Medulla oblongata (tissue), 1 donor: ENCODE measurements around the gene SYNE1.
"Not testable (repeated sequence)": the region's sequence is repeated elsewhere in the genome, so short reads cannot be mapped to it uniquely, and the experiment has no call there.

ENCODE experiments used
- DNase-seq: peaks from one replicate; pipeline ENCODE4 v3.0.0-alpha.2; 2015; ENCODE audit errors: extremely low spot score

The SYNE1 gene

DNA sequence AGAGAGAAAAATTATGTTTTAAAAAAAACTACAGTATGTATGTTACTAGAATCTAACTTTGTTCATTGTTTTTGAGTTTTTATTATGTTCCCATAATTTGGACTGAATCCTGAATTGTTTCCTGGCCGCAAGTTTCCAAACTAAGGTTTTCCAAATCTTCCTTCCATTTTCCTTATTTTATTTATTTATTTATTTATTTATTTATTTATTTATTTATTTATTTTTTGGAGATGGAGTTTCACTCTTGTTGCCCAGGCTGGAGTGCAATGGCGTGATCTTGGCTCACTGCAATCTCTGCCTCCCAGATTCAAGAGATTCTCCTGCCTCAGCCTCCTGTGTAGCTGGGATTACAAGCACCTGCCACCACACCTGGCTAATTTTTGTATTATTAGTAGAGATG, 215.7 kb downstream of the SYNE1 start:
- not testable (repeated sequence) for DNase-seq

DNA sequence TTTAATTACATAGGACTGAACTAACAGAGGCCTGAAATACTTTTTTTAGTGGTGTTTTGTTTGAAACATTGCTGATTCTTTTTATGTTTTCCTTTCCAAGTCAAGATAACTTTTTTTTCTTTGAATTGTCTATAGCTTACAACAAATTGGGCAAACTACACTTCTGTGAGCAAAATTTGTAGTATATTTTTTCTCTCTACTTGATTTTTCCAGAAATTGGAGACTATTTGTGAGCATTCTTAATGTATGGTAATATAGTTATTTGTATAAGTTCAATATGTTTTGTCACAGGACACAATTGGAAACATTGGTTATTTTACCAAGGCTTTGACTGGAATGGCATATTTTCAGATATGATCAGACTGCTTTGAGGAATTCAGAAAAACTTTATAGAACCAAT, 216.5 kb downstream of the SYNE1 start:
- DNase-seq, result no peak

DNA sequence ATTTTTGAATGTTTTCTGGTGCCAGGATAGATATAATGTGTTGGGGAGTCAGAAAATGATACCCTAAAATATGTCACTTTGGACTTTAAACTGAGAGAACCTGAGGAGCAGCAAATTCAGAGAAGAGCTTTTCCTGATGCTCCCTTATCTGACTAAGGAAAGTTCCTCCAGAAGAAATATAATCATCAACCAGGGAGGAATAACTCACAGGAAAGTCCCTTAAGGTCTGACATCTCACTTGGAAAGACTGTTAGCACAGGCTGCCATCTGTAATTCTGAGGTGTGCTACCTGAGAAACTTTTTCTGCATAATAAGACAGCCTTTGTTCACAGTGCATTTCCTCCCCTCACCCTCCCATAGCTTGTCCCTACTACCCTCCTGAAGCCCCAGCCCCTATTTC, 218.6 kb downstream of the SYNE1 start:
- no peak for DNase-seq

DNA sequence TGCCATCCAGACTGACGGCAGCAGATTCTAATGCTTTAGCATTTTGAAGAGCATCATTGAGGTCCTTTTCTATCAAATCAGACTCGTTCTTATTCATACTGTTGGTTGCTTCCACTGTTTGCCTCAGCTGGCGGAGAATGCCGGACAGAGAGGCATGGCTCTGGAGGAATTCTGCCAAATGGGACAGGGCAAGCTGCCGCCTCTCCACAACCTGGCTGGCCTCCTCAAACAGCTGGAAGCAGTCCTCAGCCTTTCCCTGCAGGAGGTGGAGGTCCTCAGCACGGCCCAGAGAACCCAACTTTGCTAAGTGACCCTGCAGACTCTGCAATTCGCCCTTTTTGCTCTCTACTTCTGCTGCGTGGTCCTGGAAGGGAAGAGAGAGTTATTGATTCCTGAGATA, 220.5 kb downstream of the SYNE1 start:
- peak; percentile 5 for DNase-seq

GRCh38 chr6:152404936-152405595, 232.1 kb downstream of the SYNE1 start:
- no peak for DNase-seq

- DNase-seq, result no peak
Observed at GRCh38 chr6:152404086-152404857, 232.9 kb downstream of the SYNE1 start.

GRCh38 chr6:152402791-152403190, 234.4 kb downstream of the SYNE1 start:
- no peak for DNase-seq

DNA sequence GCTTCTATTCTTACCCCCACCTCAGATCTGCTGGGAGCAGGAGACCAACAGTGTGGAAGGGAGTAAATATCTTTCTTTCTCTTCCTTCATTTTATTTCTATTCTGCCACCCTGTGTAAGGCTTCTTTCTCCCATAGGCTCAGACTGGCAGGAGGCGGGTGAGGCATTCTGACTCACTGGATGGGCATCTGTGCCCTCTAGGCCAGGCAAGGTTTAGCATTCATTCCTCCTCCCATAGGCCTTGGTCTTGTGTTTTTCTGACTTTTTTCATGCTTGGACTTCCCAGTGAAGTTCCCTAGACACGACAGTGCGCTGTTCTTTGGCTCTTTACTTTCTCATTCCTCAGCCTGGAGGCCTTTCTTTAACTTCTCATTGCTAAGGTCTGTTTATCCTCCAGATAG, 235.2 kb downstream of the SYNE1 start:
- DNase-seq, result no peak

- DNase-seq, result no peak
Observed at GRCh38 chr6:152399399-152399798, 237.8 kb downstream of the SYNE1 start.

- no peak for DNase-seq
Observed at GRCh38 chr6:152398993-152399392, 238.2 kb downstream of the SYNE1 start.

DNA sequence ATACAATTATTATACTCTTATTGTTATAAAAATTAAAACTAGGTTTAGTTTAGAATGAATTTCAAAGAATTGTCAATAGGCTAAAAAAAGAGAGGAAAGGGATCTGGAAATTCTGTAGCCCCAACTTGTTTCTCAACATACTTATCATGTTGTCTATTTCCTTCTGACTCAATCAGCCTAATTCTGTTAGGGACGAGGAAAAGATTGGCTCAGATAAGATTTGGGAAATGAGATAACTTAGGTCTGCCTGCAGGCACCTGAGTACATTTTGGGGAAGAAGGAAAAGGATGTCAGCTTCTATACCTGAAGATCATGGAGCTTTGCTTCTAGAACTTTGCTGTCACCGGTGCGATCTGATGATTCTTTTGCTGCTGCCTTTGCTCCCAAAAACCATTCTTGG, 238.8 kb downstream of the SYNE1 start:
- no peak for DNase-seq

GRCh38 chr6:152394303-152394702, 242.9 kb downstream of the SYNE1 start:
- no peak for DNase-seq

GRCh38 chr6:152391179-152391880, 245.8 kb downstream of the SYNE1 start:
- no peak for DNase-seq

DNA sequence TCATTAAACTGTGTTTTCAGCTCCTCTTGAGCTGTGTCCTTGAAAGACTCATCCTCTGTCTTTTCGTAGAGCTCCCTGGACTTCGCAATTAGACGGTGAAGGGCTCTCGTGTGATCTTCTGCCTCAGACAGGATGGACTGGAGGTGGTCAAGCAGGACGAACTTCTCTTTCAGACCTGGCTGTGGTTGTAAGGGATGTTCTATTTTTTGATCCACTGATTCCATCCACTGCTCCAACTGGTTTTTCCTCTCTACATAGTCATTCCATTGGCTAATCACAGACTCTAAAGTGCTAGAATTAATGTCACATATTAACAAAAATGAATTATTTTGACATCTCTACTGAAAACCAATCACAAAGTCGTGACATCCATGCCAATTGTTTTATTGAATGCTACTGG, 250.1 kb downstream of the SYNE1 start:
- DNase-seq, result no peak

GRCh38 chr6:152386131-152386530, 251.0 kb downstream of the SYNE1 start:
- no peak for DNase-seq

DNA sequence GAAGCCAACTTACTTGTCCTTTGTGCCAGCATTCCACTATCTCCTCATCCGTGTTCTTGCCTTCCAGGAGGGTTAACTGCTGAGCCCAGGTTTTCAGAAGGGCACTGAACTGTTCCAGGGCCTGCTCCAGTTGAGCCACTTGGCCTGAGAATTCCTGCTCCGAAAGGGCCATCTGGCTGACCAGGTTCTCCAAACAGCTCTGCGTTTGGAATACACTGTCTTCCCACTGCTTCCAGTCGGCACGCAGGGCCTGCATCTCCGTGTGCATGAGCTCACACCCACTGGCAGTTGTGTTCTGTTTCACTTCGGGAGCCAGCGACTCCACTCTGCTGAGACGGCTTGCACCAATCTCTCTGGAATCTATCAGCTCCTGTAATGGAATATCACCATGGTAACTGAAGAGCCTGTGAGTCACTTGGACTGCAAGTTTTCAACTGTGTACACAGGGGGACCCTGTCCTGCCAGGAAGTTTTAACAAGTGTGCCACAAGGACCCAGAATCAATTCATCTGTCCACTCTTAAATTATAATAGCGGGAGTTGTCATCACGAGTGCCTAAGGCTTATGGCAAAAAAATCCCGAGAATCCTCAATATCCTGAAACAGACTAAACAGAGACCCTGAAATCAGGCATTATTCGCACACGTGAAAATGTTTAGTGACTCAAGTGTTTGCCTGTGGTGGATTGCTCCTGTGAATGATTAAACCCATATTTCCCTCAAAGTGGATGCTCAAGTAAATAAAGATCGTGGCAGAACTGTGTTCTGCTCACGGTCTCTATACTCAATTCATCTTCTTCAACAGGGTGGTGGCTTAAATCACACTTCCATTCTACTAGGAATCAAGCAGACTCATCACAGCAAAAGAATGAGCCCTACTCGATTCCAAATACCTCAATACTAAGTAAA, 255.9 kb downstream of the SYNE1 start:
- peak; percentile 78 for DNase-seq

GRCh38 chr6:152380351-152380767, 256.8 kb downstream of the SYNE1 start:
- DNase-seq, result peak; percentile 69

- peak; percentile 55 for DNase-seq
Observed at GRCh38 chr6:152379423-152379822, 257.7 kb downstream of the SYNE1 start.

DNA sequence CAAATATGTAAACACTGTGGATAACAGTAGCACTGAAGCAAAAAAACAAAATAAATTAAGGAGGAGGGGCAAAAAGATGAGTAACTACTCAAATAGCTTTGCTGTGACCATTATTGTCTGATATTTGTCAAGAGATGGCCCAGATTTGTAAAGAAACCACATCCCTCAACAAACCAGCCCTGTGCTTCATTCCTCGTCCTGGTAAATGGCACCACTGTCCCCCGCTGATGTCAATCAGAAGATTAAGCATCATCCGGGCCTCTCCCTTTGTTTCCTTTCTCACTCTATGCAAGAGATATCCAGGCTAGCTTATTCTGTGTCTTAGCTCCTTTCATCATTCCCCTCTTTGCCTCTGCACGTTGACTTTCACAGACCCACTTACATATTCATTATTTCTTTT, 259.0 kb downstream of the SYNE1 start:
- DNase-seq, result peak; percentile 74

DNA sequence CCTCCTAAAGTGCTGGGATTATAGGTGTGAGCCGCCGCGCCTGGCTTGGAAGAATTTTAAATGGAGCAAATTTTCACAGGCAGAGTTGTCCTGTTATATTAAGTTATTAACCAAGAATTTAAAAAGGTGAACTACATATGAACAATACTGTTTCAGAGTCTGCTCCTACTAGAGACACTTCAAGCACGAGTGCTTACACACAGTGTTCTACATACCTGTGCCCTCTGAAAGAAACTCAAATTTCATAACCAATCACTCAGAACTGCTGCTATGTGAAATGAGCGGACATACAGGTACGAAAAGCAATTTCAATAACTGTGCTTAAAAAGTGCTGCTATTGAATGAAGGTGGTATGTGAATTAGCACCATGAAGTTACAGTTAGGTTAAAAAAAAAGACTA, 262.0 kb downstream of the SYNE1 start:
- no peak for DNase-seq

- no peak for DNase-seq
Observed at GRCh38 chr6:152372945-152373344, 264.2 kb downstream of the SYNE1 start.

DNA sequence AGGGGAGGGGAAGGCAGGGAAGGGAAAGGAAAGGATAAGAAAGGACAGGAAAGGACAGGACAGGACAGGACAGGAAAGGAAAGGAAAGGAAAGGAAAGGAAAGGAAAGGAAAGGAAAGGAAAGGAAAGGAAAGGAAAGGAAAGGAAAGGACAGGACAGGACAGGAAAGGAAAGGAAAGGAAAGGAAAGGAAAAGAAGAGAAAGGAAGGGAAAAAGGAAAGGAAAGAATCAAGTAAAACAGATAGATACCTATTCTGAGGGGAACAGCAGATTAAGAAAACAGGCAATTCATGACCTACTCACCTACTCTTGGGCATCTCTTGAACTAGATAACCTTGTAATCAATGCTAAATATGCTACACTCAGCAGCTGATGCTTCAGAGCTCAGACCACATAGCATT, 265.4 kb downstream of the SYNE1 start:
- DNase-seq, result no peak
